OCI-M1 (cell line): ENCODE data around the gene SPRED2.

Source experiments
- DNase-seq: peaks from one replicate; lab custom pipeline; 2025; lab: John Stamatoyannopoulos, UW

SPRED2 gene

GRCh38 chr2:65276609-65277008 is 155.8 kb downstream of the SPRED2 start:
- DNase-seq = no peak

- DNase-seq = no peak
Observed at GRCh38 chr2:65275141-65275915, 157.1 kb downstream of the SPRED2 start.

- no peak for DNase-seq
Observed at GRCh38 chr2:65273344-65273743, 159.1 kb downstream of the SPRED2 start.

GRCh38 chr2:65268957-65269356 is 163.4 kb downstream of the SPRED2 start:
- no peak for DNase-seq

- no peak for DNase-seq
Observed at GRCh38 chr2:65267008-65267407, 165.4 kb downstream of the SPRED2 start.

- DNase-seq = no peak
Observed at GRCh38 chr2:65265671-65266045, 166.7 kb downstream of the SPRED2 start.

GRCh38 chr2:65264821-65265670 is 167.4 kb downstream of the SPRED2 start:
- DNase-seq = peak; percentile 53

GRCh38 chr2:65263986-65264385 is 168.4 kb downstream of the SPRED2 start:
- no peak for DNase-seq

GRCh38 chr2:65263262-65263661 is 169.1 kb downstream of the SPRED2 start:
- no peak for DNase-seq

GRCh38 chr2:65261676-65262075 is 170.7 kb downstream of the SPRED2 start:
- DNase-seq = no peak
